SK-N-SH treated with all-trans-retinoic acid at 6 μM for 48 hours (cell line): ENCODE measurements around the gene TBCCD1.

ENCODE experiments used
- RARB ChIP-seq: fragments of 250-450 bp; sonication (Bioruptor Pico); IDR thresholded peaks from 2 replicates; pipeline ENCODE4 v1.8.0; 2021; ENCODE audit warnings: mild to moderate bottlenecking, moderate library complexity
- ZNF70 ChIP-seq: fragments of 450-650 bp; formaldehyde crosslinking; IDR thresholded peaks from 2 replicates; pipeline ENCODE4 v1.5.0; 2020; ENCODE audit warnings: mild to moderate bottlenecking, moderate library complexity

DNA sequence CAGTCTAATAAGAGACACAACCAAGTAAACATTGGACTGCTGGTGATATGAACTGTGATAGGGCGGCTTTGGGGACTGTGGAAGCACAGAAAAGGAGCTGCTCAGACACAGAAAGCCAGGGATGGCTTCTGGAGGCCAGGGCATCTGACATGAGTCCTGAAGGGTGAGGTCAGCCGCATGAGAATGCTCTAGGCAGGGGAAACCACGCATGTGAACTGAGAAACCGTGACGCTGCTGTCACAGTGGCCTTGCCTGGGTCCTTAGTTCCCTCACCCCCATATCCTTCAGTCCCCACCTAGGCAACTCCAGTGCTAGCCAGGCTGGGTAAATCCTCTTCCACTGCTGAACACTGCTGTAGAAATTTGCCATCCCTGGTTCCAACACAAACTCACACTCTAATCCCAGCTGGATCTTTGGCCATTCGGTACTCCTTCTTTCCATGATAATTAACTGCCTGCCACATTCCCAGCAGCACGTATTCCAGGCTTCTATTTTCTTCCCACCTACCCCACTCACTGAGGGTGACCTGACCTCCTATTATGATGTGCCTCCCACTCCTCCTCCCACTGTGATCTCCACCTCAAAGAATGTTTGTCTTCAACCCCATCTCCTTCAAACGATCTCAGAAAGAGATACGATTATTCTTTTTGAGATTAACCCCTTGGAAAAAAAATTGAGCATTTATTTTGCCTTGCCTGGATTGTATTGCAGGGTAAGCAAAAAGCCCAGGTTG lies 54.4 kb downstream of the TBCCD1 start:
- TF ChIP-seq RARB (CRISPR knock-in tag) (no peak), ZNF70 (CRISPR knock-in tag) (no peak)
